OCI-LY3 (cell line): ENCODE data around the gene MED13.

Source experiments
- CTCF ChIP-seq: fragments of 200-600, 300-600 bp; sonication (generic); IDR thresholded peaks from 2 replicates; pipeline ENCODE4 v1.5.1; 2014; ENCODE audit warnings: antibody characterized with exemption, low read length, low read depth
- EZH2phosphoT487 ChIP-seq: fragments of 200-600 bp; shearing (Covaris generic); IDR thresholded peaks from 2 replicates; pipeline ENCODE4 v1.6.1; 2018; ENCODE audit warnings: antibody characterized with exemption, mixed run types, low read depth

GRCh38 chr17:62004388-62004787 is 60.7 kb downstream of the MED13 start:
- TF ChIP-seq EZH2phosphoT487 = no peak
- TF ChIP-seq CTCF = no peak
